HepG2 (cell line): ENCODE results near the gene ABCF1. TPM values are rescaled to one million over a fixed set of nuclear protein-coding genes. Genes with fewer than 3 reads are reported as not detected.

ENCODE experiments used
- CAMTA2 ChIP-seq: sonication (generic); formaldehyde crosslinking; IDR thresholded peaks from 2 replicates; pipeline ENCODE4 v1.4.0; 2020; ENCODE audit warnings: mild to moderate bottlenecking, missing genetic modification reagents, borderline replicate concordance
- EED ChIP-seq: sonication (generic); formaldehyde crosslinking; IDR thresholded peaks from 2 replicates; pipeline ENCODE4 v1.5.0; 2020; ENCODE audit warnings: mild to moderate bottlenecking, missing genetic modification reagents
- ISL2 ChIP-seq: sonication (generic); formaldehyde crosslinking; IDR thresholded peaks from 2 replicates; pipeline ENCODE4 v1.5.0; 2020; ENCODE audit warnings: missing genetic modification reagents
- KAT2B ChIP-seq: fragments of 150-350 bp; IDR thresholded peaks from 2 replicates; pipeline ENCODE4 v1.6.1; 2014; ENCODE audit warnings: low read depth, low read length, borderline replicate concordance
- KAT8 ChIP-seq: IDR thresholded peaks from 2 replicates; pipeline ENCODE4 v1.6.1; 2016; ENCODE audit warnings: missing genetic modification reagents, missing compliant biosample characterization
- MBD4 ChIP-seq: IDR thresholded peaks from 2 replicates; pipeline ENCODE4 v1.6.1; 2012; ENCODE audit warnings: low read length, inconsistent platforms, borderline replicate concordance
- MED13 ChIP-seq: sonication (generic); formaldehyde crosslinking; IDR thresholded peaks from 2 replicates; pipeline ENCODE4 v1.5.0; 2020; ENCODE audit warnings: missing genetic modification reagents
- NFIC ChIP-seq: IDR thresholded peaks from 2 replicates; pipeline ENCODE4 v1.6.1; 2012; ENCODE audit warnings: mild to moderate bottlenecking, low read length, inconsistent platforms
- PHF8 ChIP-seq: sonication (generic); formaldehyde crosslinking; IDR thresholded peaks from 2 replicates; pipeline ENCODE4 v1.5.0; 2020; ENCODE audit warnings: missing genetic modification reagents
- RXRA ChIP-seq: sonication (generic); formaldehyde crosslinking; IDR thresholded peaks from 2 replicates; pipeline ENCODE4 v1.5.1; 2020; ENCODE audit warnings: missing genetic modification reagents
- TEAD3 ChIP-seq: optimal IDR thresholded peaks from 2 replicates; pipeline ENCODE3; 2016; ENCODE audit warnings: borderline replicate concordance
- XRCC5 ChIP-seq: fragments of 200-400 bp; formaldehyde crosslinking; optimal IDR thresholded peaks from 2 replicates; pipeline ENCODE3; 2017; ENCODE audit warnings: mild to moderate bottlenecking, low read length
- ZMAT3 ChIP-seq: sonication (generic); formaldehyde crosslinking; conservative IDR thresholded peaks from 2 replicates; pipeline ENCODE4 v1.7.0; 2021; ENCODE audit warnings: missing genetic modification reagents
- ZNF12 ChIP-seq: sonication (generic); formaldehyde crosslinking; IDR thresholded peaks from 2 replicates; pipeline ENCODE4 v1.5.0; 2020; ENCODE audit warnings: missing genetic modification reagents
- ZNF225 ChIP-seq: sonication (generic); formaldehyde crosslinking; IDR thresholded peaks from 2 replicates; pipeline ENCODE4 v1.4.0; 2020; ENCODE audit warnings: mild to moderate bottlenecking, missing genetic modification reagents
- ZNF274 ChIP-seq: sonication (generic); formaldehyde crosslinking; IDR thresholded peaks from 2 replicates; pipeline ENCODE4 v1.5.1; 2020; ENCODE audit warnings: mild to moderate bottlenecking, missing genetic modification reagents
- ZNF280B ChIP-seq: sonication (generic); formaldehyde crosslinking; IDR thresholded peaks from 2 replicates; pipeline ENCODE4 v1.5.0; 2020; ENCODE audit warnings: missing genetic modification reagents, mild to moderate bottlenecking, borderline replicate concordance
- ZNF30 ChIP-seq: sonication (generic); formaldehyde crosslinking; IDR thresholded peaks from 2 replicates; pipeline ENCODE4 v1.5.0; 2020; ENCODE audit warnings: mild to moderate bottlenecking, missing genetic modification reagents
- ZNF382 ChIP-seq: sonication (generic); formaldehyde crosslinking; IDR thresholded peaks from 2 replicates; pipeline ENCODE4 v1.5.0; 2020; ENCODE audit warnings: missing genetic modification reagents, mild to moderate bottlenecking, borderline replicate concordance
- ZNF549 ChIP-seq: sonication (generic); formaldehyde crosslinking; IDR thresholded peaks from 2 replicates; pipeline ENCODE4 v1.5.0; 2020; ENCODE audit warnings: missing genetic modification reagents
- ZNF569 ChIP-seq: sonication (generic); formaldehyde crosslinking; IDR thresholded peaks from 2 replicates; pipeline ENCODE4 v1.5.0; 2020; ENCODE audit warnings: mild to moderate bottlenecking, missing genetic modification reagents, moderate library complexity, borderline replicate concordance
- ZNF644 ChIP-seq: IDR thresholded peaks from 2 replicates; pipeline ENCODE4 v1.6.1; 2016; ENCODE audit warnings: low read depth
- ZNF678 ChIP-seq: sonication (generic); formaldehyde crosslinking; IDR thresholded peaks from 2 replicates; pipeline ENCODE4 v1.4.0; 2020; ENCODE audit warnings: mild to moderate bottlenecking, missing genetic modification reagents
- ZNF746 ChIP-seq: sonication (generic); formaldehyde crosslinking; IDR thresholded peaks from 2 replicates; pipeline ENCODE4 v1.8.0; 2022; ENCODE audit warnings: mild to moderate bottlenecking, missing genetic modification reagents
- ZNF776 ChIP-seq: sonication (generic); formaldehyde crosslinking; IDR thresholded peaks from 2 replicates; pipeline ENCODE4 v1.4.0; 2020; ENCODE audit warnings: mild to moderate bottlenecking, missing genetic modification reagents
- ZNF879 ChIP-seq: sonication (generic); formaldehyde crosslinking; IDR thresholded peaks from 2 replicates; pipeline ENCODE4 v1.8.1; 2023; ENCODE audit warnings: missing genetic modification reagents
- polyA plus RNA-seq, 8 experiments: library from polyadenylated mRNA; depleted of rRNA in 3 of 8; stranded (reverse) in 7 of 8; unstranded in 1 of 8; fragments of >200 nt; fragmentation: Illumina TruSeq in 4 of 8; extraction: Trizol in 4 of 8; gene quantifications; 2 replicates each; pipeline versions ENCODE4 v1.2.1 to v1.2.3, GENCODE V29; 2011 to 2016; ENCODE audit warnings: low read depth in 4 of 8, missing spikeins in 1 of 8, mixed read lengths in 1 of 8; ENCODE audit not compliant: insufficient read depth in 1 of 8
- total RNA-seq, 5 experiments: library from RNA; depleted of rRNA; stranded (reverse); fragments of >200 nt; fragmentation: Illumina TruSeq; extraction: Trizol; gene quantifications; 2 replicates each; pipeline ENCODE4 v1.2.3, GENCODE V29; 2016; ENCODE audit warnings: low read depth in 1 of 5
- TF ChIP-seq, protein P1 (sequence below): sonication (generic); formaldehyde crosslinking; IDR thresholded peaks from 2 replicates; pipeline ENCODE4 v1.4.0; 2020; ENCODE audit warnings: missing genetic modification reagents, mild to moderate bottlenecking, borderline replicate concordance
- TF ChIP-seq, protein P2 (sequence below): sonication (generic); formaldehyde crosslinking; IDR thresholded peaks from 2 replicates; pipeline ENCODE4 v1.8.1; 2023; ENCODE audit warnings: mild to moderate bottlenecking, missing genetic modification reagents, borderline replicate concordance

Gene ABCF1
- total and polyA plus RNA-seq, 2 of the 13 experiments (the other 11 are each of a cell fraction or from before 2014, with no cell fraction given), result 25.4 to 98.9 TPM

DNA sequence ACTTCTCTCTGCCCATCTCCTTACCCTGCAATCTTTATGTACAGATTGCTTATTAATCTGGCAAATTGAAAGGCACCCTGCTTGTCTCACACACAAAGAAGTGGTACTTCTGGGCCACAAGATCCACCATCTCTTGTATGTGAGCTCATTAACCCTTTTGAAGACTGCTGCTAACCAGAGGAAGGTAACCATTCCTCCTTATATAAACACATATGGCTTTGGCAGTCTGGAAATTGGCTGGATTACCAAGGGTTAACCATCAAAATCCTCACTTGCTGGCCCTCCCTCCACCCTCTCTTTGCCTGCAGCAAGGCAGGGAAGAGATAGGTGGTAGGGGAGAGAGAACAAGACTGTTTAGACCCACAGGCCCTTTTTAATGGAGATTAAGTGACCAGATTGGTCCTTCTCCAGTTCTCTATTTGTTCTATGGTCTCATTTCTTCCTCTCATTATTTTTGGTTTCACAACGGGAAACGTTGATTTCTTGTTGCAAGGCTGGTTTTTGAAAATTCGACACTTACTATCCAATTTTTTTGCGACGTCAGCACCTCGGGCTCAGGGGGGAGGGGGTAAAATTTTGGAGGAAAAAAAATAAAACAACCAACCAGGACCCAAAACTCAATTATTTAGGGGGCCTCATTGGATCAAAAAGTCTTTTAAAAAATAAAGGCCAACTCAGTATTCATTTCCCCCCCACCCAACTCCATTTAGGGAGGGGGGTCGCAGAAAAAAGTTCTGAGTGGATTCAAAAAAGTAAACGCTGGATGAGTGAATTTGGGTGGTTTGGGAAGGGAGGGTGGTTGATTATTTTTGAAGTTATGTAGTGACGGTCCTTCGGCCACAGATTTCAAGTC is 44.9 kb downstream of the ABCF1 start (continued):
- TF ChIP-seq, protein P1, sequence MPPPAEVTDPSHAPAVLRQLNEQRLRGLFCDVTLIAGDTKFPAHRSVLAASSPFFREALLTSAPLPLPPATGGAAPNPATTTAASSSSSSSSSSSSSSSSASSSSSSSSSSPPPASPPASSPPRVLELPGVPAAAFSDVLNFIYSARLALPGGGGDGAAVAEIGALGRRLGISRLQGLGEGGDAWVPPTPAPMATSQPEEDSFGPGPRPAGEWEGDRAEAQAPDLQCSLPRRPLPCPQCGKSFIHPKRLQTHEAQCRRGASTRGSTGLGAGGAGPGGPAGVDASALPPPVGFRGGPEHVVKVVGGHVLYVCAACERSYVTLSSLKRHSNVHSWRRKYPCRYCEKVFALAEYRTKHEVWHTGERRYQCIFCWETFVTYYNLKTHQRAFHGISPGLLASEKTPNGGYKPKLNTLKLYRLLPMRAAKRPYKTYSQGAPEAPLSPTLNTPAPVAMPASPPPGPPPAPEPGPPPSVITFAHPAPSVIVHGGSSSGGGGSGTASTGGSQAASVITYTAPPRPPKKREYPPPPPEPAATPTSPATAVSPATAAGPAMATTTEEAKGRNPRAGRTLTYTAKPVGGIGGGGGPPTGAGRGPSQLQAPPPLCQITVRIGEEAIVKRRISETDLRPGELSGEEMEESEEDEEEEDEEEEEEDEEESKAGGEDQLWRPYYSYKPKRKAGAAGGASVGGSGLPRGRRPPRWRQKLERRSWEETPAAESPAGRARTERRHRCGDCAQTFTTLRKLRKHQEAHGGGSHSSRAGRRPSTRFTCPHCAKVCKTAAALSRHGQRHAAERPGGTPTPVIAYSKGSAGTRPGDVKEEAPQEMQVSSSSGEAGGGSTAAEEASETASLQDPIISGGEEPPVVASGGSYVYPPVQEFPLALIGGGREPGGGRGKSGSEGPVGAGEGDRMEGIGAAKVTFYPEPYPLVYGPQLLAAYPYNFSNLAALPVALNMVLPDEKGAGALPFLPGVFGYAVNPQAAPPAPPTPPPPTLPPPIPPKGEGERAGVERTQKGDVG (CRISPR knock-in tag), result no peak
- TF ChIP-seq RXRA (CRISPR knock-in tag) (no peak), ZNF382 (CRISPR knock-in tag) (no peak), ZNF644 (CRISPR knock-in tag) (no peak), MBD4 (peak; percentile 73; the same call in 1 of the 2 replicates), ZNF12 (CRISPR knock-in tag) (0 out of 2 replicates have a peak, but pooled peaks have one; percentile 37), ZMAT3 (CRISPR knock-in tag) (no peak), EED (CRISPR knock-in tag) (no peak), PHF8 (CRISPR knock-in tag) (no peak), ZNF569 (CRISPR knock-in tag) (no peak), XRCC5 (no peak), KAT8 (CRISPR knock-in tag) (no peak), TEAD3 (CRISPR knock-in tag) (no peak), NFIC (no peak), ZNF280B (CRISPR knock-in tag) (no peak), ZNF776 (CRISPR knock-in tag) (no peak), ZNF274 (CRISPR knock-in tag) (no peak), ZNF30 (CRISPR knock-in tag) (no peak), ZNF549 (CRISPR knock-in tag) (no peak), ZNF678 (no peak), ISL2 (no peak), KAT2B (no peak), ZNF746 (CRISPR knock-in tag) (no peak), MED13 (CRISPR knock-in tag) (no peak), CAMTA2 (CRISPR knock-in tag) (no peak), ZNF225 (CRISPR knock-in tag) (no peak), ZNF879 (CRISPR knock-in tag) (no peak)
- TF ChIP-seq, protein P2, sequence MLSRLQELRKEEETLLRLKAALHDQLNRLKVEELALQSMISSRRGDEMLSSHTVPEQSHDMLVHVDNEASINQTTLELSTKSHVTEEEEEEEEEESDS (CRISPR knock-in tag), result 0 out of 2 replicates have a peak, but pooled peaks have one; percentile 67
